HCT116 (cell line): ENCODE data around the gene KIAA0319L. TPM values are rescaled to one million over a fixed set of nuclear protein-coding genes. Genes with fewer than 3 reads are reported as not detected.

ENCODE experiments used
- ATAC-seq: fragments of 200-7000 bp; cut with Tn5 transposase; 2 replicates; pipeline ENCODE4 v1.9.1; 2020; ENCODE audit warnings: mild to moderate bottlenecking, moderate library complexity
- BruUV-seq: library from RNA; stranded (reverse); fragments of 400-500 nt; replicated peaks from 2 replicates; lab custom pipeline; 2021; lab: Mats Ljungman, UMichigan
- CTCF ChIA-PET: fragments of 300-600 bp; sonication (Branson Sonifier 250); formaldehyde crosslinking; loops from one replicate; lab custom pipeline; 2021; ENCODE audit warnings: antibody characterized with exemption; lab: Charles Lee
- POLR2A ChIA-PET: fragments of 300-600, 350-600 bp; sonication (Branson Sonifier 250); formaldehyde crosslinking; loops from one replicate; lab custom pipeline; 2021; ENCODE audit warnings: antibody characterized with exemption; lab: Charles Lee
- RAD21 ChIA-PET, 2 experiments: fragments of 300-600 bp; sonication (Branson Sonifier 250); formaldehyde crosslinking; loops; one replicate each; lab custom pipeline; 2023; ENCODE audit warnings: low total read pairs in 2 of 2; ENCODE audit not compliant: uncharacterized antibody in 2 of 2, unreplicated experiment in 2 of 2, low non-redundant PET in 1 of 2; lab: Charles Lee
- DNase-seq: peaks from one replicate; pipeline ENCODE4 v3.0.0-alpha.2; 2010; ENCODE audit warnings: low read depth, low spot score
- H2AFZ ChIP-seq: fragments of 200-600 bp; shearing (Covaris generic), sonication (generic); 2 replicates; pipeline ENCODE4 v1.6.1; 2017; ENCODE audit warnings: low read depth, mixed run types, mixed read lengths, antibody characterized with exemption, low read length; ENCODE audit not compliant: poor library complexity, severe bottlenecking
- H3K27ac ChIP-seq: 2 replicates; pipeline ENCODE4 v1.5.1; 2012; ENCODE audit warnings: low read depth, low read length
- H3K27me3 ChIP-seq: fragments of 200-600 bp; sonication (generic); 2 replicates; pipeline ENCODE4 v1.6.1; 2016; ENCODE audit warnings: mixed run types, low read length, mixed read lengths; ENCODE audit not compliant: insufficient read depth
- H3K36me3 ChIP-seq, 2 experiments: fragments of 200-500 bp in 1 of 2; fragments of 200-600 bp in 1 of 2; sonication (Bioruptor generic) in 1 of 2; sonication (generic) in 1 of 2; 2 replicates each; pipeline versions ENCODE4 v1.5.1 to v1.6.1; 2014 to 2016; ENCODE audit warnings: low read length in 2 of 2, inconsistent platforms in 1 of 2, mixed read lengths in 1 of 2, mixed run types in 1 of 2; ENCODE audit not compliant: insufficient read depth in 2 of 2, control insufficient read depth in 1 of 2
- H3K4me1 ChIP-seq, 2 experiments: fragments of 200-600 bp in 1 of 2; sonication (generic) in 1 of 2; 2 replicates each; pipeline versions ENCODE4 v1.5.1 to v1.6.1; 2012 to 2017; ENCODE audit warnings: low read length in 2 of 2, inconsistent platforms in 1 of 2, mild to moderate bottlenecking in 1 of 2, mixed read lengths in 1 of 2, mixed run types in 1 of 2, moderate library complexity in 1 of 2; ENCODE audit not compliant: insufficient read depth in 2 of 2, control insufficient read depth in 1 of 2
- H3K4me2 ChIP-seq: fragments of 200-600 bp; sonication (generic); 2 replicates; pipeline ENCODE4 v1.6.1; 2017; ENCODE audit warnings: mixed run types, low read length, mixed read lengths
- H3K4me3 ChIP-seq, 2 experiments: fragments of 200-600 bp in 1 of 2; sonication (generic) in 1 of 2; replicated peaks in 1 of 2; 2 replicates each; pipeline ENCODE4 v1.5.1; 2011 to 2016; ENCODE audit warnings: low read length in 2 of 2, control low read depth in 1 of 2, low read depth in 1 of 2, mild to moderate bottlenecking in 1 of 2, mixed read lengths in 1 of 2, mixed run types in 1 of 2
- H3K79me2 ChIP-seq: fragments of 200-600 bp; sonication (generic); 2 replicates; pipeline ENCODE4 v1.6.1; 2017; ENCODE audit warnings: mild to moderate bottlenecking, mixed run types, low read length, moderate library complexity, mixed read lengths; ENCODE audit not compliant: insufficient read depth
- H3K9ac ChIP-seq: fragments of 200-600 bp; sonication (generic); 2 replicates; pipeline ENCODE4 v1.6.1; 2016; ENCODE audit warnings: low read length, mixed read lengths
- H3K9me2 ChIP-seq: fragments of 200-600 bp; sonication (generic), shearing (Covaris generic); 2 replicates; pipeline ENCODE4 v1.6.1; 2017; ENCODE audit warnings: mixed run types, mild to moderate bottlenecking, moderate library complexity; ENCODE audit not compliant: insufficient read depth
- H3K9me3 ChIP-seq, 2 experiments: fragments of 200-500 bp in 1 of 2; fragments of 200-600 bp in 1 of 2; sonication (Bioruptor generic) in 1 of 2; sonication (generic) in 1 of 2; 2 replicates each; pipeline ENCODE4 v1.6.1; 2014 to 2017; ENCODE audit warnings: low read length in 2 of 2, mixed read lengths in 2 of 2, inconsistent platforms in 1 of 2, low read depth in 1 of 2, mild to moderate bottlenecking in 1 of 2, mixed run types in 1 of 2, moderate library complexity in 1 of 2; ENCODE audit not compliant: control insufficient read depth in 1 of 2, insufficient read depth in 1 of 2
- H4K20me1 ChIP-seq: fragments of 200-600 bp; sonication (generic), shearing (Covaris generic); 2 replicates; pipeline ENCODE4 v1.6.1; 2017; ENCODE audit warnings: mixed run types, mild to moderate bottlenecking, moderate library complexity; ENCODE audit not compliant: insufficient read depth
- CTCF ChIP-seq, 3 experiments: fragments of 200-600 bp in 1 of 3; sonication (generic) in 1 of 3; IDR thresholded peaks in 2 of 3; conservative IDR thresholded peaks in 1 of 3; 2 replicates each; pipeline ENCODE4 v1.5.1; 2012 to 2017; ENCODE audit warnings: low read depth in 2 of 3, low read length in 2 of 3, antibody characterized with exemption in 1 of 3, borderline replicate concordance in 1 of 3, control low read depth in 1 of 3, mild to moderate bottlenecking in 1 of 3, mixed read lengths in 1 of 3, mixed run types in 1 of 3, moderate library complexity in 1 of 3; ENCODE audit not compliant: insufficient read depth in 1 of 3
- EGR1 ChIP-seq: IDR thresholded peaks from 2 replicates; pipeline ENCODE4 v1.6.1; 2012; ENCODE audit warnings: low read depth
- EZH2 ChIP-seq: fragments of 200-600 bp; sonication (generic); IDR thresholded peaks from 2 replicates; pipeline ENCODE4 v1.6.1; 2017; ENCODE audit warnings: antibody characterized with exemption, mixed run types
- EZH2phosphoT487 ChIP-seq: fragments of 200-600 bp; IDR thresholded peaks from 2 replicates; pipeline ENCODE4 v1.6.1; 2018; ENCODE audit warnings: antibody characterized with exemption, borderline replicate concordance
- FOSL1 ChIP-seq: IDR thresholded peaks from 2 replicates; pipeline ENCODE4 v1.6.1; 2012; ENCODE audit warnings: low read depth
- POLR2A ChIP-seq: IDR thresholded peaks from 2 replicates; pipeline ENCODE4 v1.7.0; 2011; ENCODE audit warnings: borderline replicate concordance; ENCODE audit not compliant: insufficient read depth, insufficient read length; ENCODE audit errors: extremely low read depth
- RAD21 ChIP-seq: IDR thresholded peaks from 2 replicates; pipeline ENCODE4 v1.6.1; 2012; ENCODE audit warnings: low read depth, mild to moderate bottlenecking
- SRF ChIP-seq: IDR thresholded peaks from 2 replicates; pipeline ENCODE4 v1.6.1; 2012; ENCODE audit warnings: low read depth
- TCF7L2 ChIP-seq: IDR thresholded peaks from 2 replicates; pipeline ENCODE4 v1.7.0; 2011; ENCODE audit warnings: borderline replicate concordance, inconsistent platforms; ENCODE audit not compliant: insufficient read depth, insufficient read length; ENCODE audit errors: extremely low read depth
- intact Hi-C: fragments of 100-400 bp; cut with micrococcal nuclease; formaldehyde crosslinking; loops from 2 replicates; pipeline ENCODE4 v1.10.0; 2022
- total RNA-seq: library from RNA; stranded (reverse); gene quantifications from one replicate; pipeline ENCODE4 v1.2.1, GENCODE V29; 2021; ENCODE audit not compliant: unreplicated experiment
- TF ChIP-seq, protein P1 (sequence below): IDR thresholded peaks from 2 replicates; pipeline ENCODE4 v1.6.1; 2012

Gene KIAA0319L
- total RNA-seq, 1 experiment from 2014 or later: 35.6 TPM

- CTCF ChIA-PET: interaction anchor here (0.5 kb wide), 1 partner anchor 701 kb away, joined by 3 read pairs; no protein-coding TSS in a partner anchor
- no peak for TF ChIP-seq POLR2A
- no peak for TF ChIP-seq TCF7L2
- no peak for TF ChIP-seq RAD21
- no peak for TF ChIP-seq EZH2phosphoT487
- no peak for TF ChIP-seq CTCF (IDR thresholded peaks at IDR 0.05 in 2 of 3, conservative IDR thresholded peaks at IDR 0.05 in 1 of 3; ENCODE audit: borderline replicate concordance in 1 of 3, insufficient read depth in 1 of 3, low read depth in 2 of 3, low read length in 2 of 3)
- TF ChIP-seq, protein P1, sequence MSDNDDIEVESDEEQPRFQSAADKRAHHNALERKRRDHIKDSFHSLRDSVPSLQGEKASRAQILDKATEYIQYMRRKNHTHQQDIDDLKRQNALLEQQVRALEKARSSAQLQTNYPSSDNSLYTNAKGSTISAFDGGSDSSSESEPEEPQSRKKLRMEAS: no peak
- no peak for TF ChIP-seq SRF
- no peak for TF ChIP-seq EZH2
- no peak for TF ChIP-seq FOSL1
- TF ChIP-seq EGR1: no peak
- TF ChIP-seq, all 23 proteins: peak for 0
- Histone ChIP-seq H3K4me1 (peaks cover 3 to 12% of the 10 kb centered on the region in 2 experiments; a peak in 2 of 4 replicates), H2AFZ (no peak overlapping the region), H3K4me2 (no peak overlapping the region), H3K36me3 (peaks cover 4 to 7% of the 10 kb centered on the region in 2 experiments; a peak in 3 of 4 replicates), H3K9me3 (no peaks in the 10 kb centered on the region), H3K9ac (no peak overlapping the region), H3K4me3 (no peak overlapping the region), H3K27me3 (no peaks in the 10 kb centered on the region), H3K79me2 (peaks cover 21% of the 10 kb centered on the region), H3K9me2 (no peaks in the 10 kb centered on the region), H3K27ac (no peak overlapping the region), H4K20me1 (no peaks in the 10 kb centered on the region)
- no peak for ATAC-seq
- ChIA-PET RAD21 (no interaction called here), POLR2A (no interaction called here)
- no peak for DNase-seq
- intact Hi-C loops: no loop called here
- no TSS peak for BruUV-seq
Measured at GRCh38 chr1:35561297-35561971, 4.2 kb upstream of the KIAA0319L start.
